ENCODE results near the gene TBCA. TPM values are rescaled to one million over a fixed set of nuclear protein-coding genes. Genes with fewer than 3 reads are reported as not detected.

The TBCA gene
- total RNA-seq, 4 donors from 2014 or later: 93.7 to 130 (median 100) TPM

DNA sequence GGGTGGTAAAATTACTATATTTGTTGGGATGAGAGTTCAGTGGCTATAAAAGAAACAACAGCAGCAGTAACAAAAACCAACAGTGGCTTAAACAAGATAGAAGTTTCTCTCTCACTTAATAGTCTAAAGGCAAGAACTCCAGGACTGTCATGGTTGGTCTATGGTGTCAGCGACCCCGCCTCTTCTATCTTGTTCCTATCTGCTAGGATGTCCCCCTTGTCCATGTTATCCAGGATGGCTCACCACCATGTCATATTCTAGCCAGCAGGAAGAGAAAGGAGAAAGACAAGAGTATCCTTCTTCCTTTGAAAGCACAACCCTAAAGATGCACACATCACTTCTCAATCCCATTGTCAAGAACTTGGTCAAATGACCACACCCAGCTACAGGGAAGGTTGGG lies 126.4 kb downstream of the TBCA start:
- no peak for DNase-seq (ENCODE audit: low spot score in 2 of 2)
- intact Hi-C loops (cut with DNase I; ENCODE audit: low total_unique reads): no loop called here
- no peak overlapping the region for H3K4me3 ChIP-seq (ENCODE audit: low read depth, poor library complexity, severe bottlenecking)
- WGBS, 2 donors: 88 to 94% methylated on average over 2 of the region's 2 CpGs
- TF ChIP-seq, protein P1, sequence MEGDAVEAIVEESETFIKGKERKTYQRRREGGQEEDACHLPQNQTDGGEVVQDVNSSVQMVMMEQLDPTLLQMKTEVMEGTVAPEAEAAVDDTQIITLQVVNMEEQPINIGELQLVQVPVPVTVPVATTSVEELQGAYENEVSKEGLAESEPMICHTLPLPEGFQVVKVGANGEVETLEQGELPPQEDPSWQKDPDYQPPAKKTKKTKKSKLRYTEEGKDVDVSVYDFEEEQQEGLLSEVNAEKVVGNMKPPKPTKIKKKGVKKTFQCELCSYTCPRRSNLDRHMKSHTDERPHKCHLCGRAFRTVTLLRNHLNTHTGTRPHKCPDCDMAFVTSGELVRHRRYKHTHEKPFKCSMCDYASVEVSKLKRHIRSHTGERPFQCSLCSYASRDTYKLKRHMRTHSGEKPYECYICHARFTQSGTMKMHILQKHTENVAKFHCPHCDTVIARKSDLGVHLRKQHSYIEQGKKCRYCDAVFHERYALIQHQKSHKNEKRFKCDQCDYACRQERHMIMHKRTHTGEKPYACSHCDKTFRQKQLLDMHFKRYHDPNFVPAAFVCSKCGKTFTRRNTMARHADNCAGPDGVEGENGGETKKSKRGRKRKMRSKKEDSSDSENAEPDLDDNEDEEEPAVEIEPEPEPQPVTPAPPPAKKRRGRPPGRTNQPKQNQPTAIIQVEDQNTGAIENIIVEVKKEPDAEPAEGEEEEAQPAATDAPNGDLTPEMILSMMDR (IDR thresholded peaks at IDR 0.05): no peak
- TF ChIP-seq POLR2A (IDR thresholded peaks at IDR 0.05): no peak

DNA sequence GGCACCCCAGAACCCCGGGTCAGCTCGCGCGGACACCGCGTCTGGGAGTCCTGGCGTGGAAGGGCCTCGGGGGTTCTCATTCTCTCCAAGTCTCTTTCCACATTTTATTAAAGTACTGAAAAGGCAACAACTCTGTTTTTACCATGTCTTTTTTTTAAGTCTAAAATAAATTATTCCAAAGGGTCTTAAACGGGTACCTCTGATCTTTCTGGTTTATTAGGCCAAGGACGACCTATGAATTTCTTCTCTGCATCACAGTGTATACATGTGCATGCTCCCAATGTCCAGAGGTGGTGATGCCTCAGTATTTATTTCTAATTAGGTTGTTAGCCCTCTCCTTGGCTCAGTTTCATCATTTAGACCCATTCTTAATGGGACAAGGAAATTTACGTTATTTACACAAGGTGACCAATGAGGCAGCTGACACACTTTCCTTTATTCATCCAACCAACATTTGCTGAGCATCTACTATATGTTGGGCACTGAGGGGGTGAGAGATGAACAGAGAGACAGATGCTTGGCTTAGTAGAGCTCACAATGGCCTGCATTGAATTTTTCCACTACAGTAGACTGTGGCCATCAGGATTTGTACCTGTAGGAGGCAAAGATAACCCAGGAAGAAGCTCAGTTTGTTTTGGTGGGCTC lies 130.0 kb downstream of the TBCA start:
- no peak for TF ChIP-seq POLR2A (IDR thresholded peaks at IDR 0.05)
- TF ChIP-seq, protein P1 (IDR thresholded peaks at IDR 0.05): no peak
- intact Hi-C loops (cut with DNase I; ENCODE audit: low total_unique reads): no loop called here
- no peak overlapping the region for H3K4me3 ChIP-seq (ENCODE audit: low read depth, poor library complexity, severe bottlenecking)
- no peak for DNase-seq (ENCODE audit: low spot score in 2 of 2)
- 44 to 49% methylated on average over 11 of the region's 11 CpGs for WGBS, 2 donors

DNA sequence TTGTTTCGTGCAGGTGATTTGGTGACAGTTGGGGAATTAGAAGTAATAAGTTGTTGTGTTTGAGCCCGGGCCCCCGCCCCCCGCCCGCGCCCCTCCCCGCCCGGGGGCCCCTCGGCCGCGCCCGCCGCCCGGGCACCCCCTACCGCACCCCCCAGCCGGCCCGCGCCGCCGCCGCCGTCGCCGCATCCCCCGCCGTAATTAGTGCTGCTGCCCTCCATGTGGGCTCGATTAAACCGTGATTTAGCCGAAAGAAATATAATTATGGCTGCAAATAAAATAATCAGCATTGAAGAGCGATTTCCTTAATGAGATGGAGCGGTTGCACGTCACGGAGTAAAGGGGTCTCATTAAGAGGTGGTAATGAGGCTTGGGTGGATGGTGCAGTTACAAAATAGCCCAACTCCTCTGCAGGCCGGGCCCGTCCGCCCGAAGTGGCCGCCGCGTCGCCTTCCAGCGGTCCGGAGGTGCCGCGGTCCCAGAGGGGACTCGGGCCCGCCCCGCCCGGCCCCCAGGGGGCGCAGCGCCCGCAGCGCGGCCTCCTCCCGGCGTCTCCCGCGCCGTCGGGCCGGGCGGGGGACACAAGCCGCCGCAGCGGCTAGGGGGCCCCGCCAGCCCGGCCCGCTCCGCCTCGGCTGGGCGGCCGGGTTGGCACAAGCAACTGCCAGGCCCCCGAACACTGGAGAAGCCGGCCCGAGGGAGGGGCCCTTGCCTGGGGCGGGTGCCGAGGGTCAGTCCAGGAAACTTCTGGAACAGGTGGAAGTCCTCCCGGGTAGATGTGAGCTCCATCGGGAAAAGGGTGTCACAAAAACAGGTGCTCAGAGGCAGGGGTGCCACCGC lies 130.8 kb downstream of the TBCA start:
- intact Hi-C loops (cut with DNase I; ENCODE audit: low total_unique reads): no loop called here
- DNase-seq (ENCODE audit: low spot score in 2 of 2): no peak
- TF ChIP-seq POLR2A (IDR thresholded peaks at IDR 0.05): no peak
- TF ChIP-seq, protein P1 (IDR thresholded peaks at IDR 0.05): no peak
- 3 to 5% methylated on average over 53 to 64 of the region's 80 CpGs for WGBS, 2 donors
- no peak overlapping the region for H3K4me3 ChIP-seq (ENCODE audit: low read depth, poor library complexity, severe bottlenecking)

DNA sequence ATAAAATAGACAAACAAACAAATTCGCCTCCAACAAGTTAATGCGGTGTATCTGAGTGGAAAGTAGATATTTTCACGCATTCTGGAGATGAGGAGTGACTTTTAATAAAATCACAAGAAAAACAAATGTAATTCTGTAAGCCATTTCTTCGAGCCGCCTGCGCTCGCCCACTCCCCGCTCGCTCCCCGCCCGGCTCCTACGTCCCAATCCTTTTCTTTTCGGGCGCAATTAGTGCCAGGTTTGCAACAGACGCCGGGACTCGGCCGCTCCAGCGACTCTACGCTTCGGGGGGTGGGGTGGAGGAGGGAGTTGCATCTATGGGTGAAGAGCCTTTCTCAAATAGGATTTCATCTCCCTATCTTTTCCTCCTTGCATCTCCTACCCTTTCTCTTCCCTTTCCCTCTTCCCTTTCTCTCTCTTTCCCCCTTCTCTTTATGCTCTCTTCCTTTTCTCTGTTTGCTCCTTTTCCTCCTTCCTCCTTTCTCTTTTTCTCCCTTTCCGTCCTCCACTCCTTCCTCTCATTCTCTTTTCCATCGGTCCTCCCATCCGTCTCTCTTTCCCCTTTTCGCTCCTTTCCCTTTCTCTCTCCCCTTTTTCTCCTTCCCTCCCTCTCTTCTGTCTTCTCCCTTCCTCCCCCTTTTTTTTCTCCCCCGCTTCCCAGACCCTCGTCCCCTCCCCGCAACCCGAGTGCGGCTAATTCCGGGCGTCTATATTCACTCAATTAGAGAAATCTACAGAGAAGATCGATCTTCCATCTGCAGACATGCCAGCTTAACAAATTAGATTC lies 131.6 kb downstream of the TBCA start:
- no peak overlapping the region for H3K4me3 ChIP-seq (ENCODE audit: low read depth, poor library complexity, severe bottlenecking)
- 10 to 13% methylated on average over 33 of the region's 33 CpGs for WGBS, 2 donors
- intact Hi-C loops (cut with DNase I; ENCODE audit: low total_unique reads): no loop called here
- DNase-seq (ENCODE audit: low spot score in 2 of 2): no peak
- TF ChIP-seq, protein P1 (IDR thresholded peaks at IDR 0.05): no peak
- no peak for TF ChIP-seq POLR2A (IDR thresholded peaks at IDR 0.05)

DNA sequence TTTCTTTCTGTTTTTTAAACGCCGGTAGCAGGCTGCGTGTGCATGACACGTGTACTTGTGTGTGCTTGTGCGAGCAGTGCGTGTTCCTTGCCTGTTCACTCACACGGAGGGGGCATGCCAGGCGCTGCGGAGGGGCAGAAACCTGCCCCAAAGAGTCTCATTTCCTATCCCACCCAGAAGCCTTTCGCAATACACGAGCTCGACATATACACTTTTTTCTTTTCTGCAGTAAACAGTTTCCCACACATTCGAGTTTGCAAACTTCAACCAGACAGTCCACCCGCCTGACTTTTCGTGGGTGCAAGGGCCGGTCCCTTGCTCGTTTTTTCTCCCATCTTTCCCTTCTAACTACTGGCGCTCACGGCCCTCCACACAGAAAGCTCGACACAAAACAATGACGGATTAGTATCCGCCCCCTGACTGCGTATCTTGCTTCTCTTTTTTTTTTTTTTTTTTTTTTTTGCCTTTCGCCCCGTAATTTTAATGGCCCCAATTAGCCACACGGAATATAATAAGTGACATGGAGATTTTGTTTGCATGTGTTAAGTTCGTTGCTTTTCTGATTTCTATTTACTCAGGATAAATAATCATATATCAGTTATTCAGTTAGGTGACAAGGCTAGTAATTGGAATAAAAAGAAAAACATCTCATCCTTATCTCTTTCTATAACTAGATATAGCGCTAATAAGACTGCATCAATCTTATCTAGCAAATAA lies 132.3 kb downstream of the TBCA start:
- 10 to 12% methylated on average over 28 of the region's 28 CpGs for WGBS, 2 donors
- no peak overlapping the region for H3K4me3 ChIP-seq (ENCODE audit: low read depth, poor library complexity, severe bottlenecking)
- no peak for DNase-seq (ENCODE audit: low spot score in 2 of 2)
- intact Hi-C loops (cut with DNase I; ENCODE audit: low total_unique reads): no loop called here
- TF ChIP-seq POLR2A (IDR thresholded peaks at IDR 0.05): no peak
- TF ChIP-seq, protein P1 (IDR thresholded peaks at IDR 0.05): no peak
